OCI-LY7 (cell line): ENCODE data around the gene SRGAP3. TPM values are rescaled to one million over a fixed set of nuclear protein-coding genes. Genes with fewer than 3 reads are reported as not detected.

Experiments
- BruUV-seq: library from RNA; stranded (reverse); fragments of 400-500 nt; replicated peaks from 2 replicates; lab custom pipeline; 2021; lab: Mats Ljungman, UMichigan
- CTCF ChIA-PET: fragments of 300-600 bp; sonication (Branson Sonifier 250); formaldehyde crosslinking; loops from one replicate; lab custom pipeline; 2022; ENCODE audit warnings: antibody characterized with exemption; ENCODE audit not compliant: unreplicated experiment; lab: Charles Lee
- POLR2A ChIA-PET: fragments of 300-600 bp; sonication (Branson Sonifier 250); formaldehyde crosslinking; loops from one replicate; lab custom pipeline; 2022; ENCODE audit warnings: antibody characterized with exemption; lab: Charles Lee
- DNase-seq: peaks from one replicate; pipeline ENCODE4 v3.0.0-alpha.2; 2015; ENCODE audit warnings: low spot score
- H2AFZ ChIP-seq: fragments of 200-600 bp; sonication (generic), shearing (Covaris generic); 2 replicates; pipeline ENCODE4 v1.6.1; 2014; ENCODE audit warnings: mild to moderate bottlenecking, antibody characterized with exemption, low read length, moderate library complexity
- H3K27ac ChIP-seq: fragments of 200-600 bp; sonication (generic); 2 replicates; pipeline ENCODE4 v1.5.1; 2014; ENCODE audit warnings: mixed run types, low read depth, mild to moderate bottlenecking, moderate library complexity, low read length, inconsistent platforms; ENCODE audit not compliant: poor library complexity, severe bottlenecking
- H3K36me3 ChIP-seq: fragments of 200-600 bp; sonication (generic); 2 replicates; pipeline ENCODE4 v1.6.1; 2014; ENCODE audit warnings: mild to moderate bottlenecking, antibody characterized with exemption, low read length, moderate library complexity, mixed read lengths; ENCODE audit not compliant: insufficient read depth
- H3K4me1 ChIP-seq: fragments of 200-600 bp; sonication (generic); 2 replicates; pipeline ENCODE4 v1.5.1; 2014; ENCODE audit warnings: mild to moderate bottlenecking, low read length; ENCODE audit not compliant: insufficient read depth, poor library complexity, severe bottlenecking
- H3K4me2 ChIP-seq: fragments of 200-600 bp; sonication (generic); 2 replicates; pipeline ENCODE4 v1.6.1; 2014; ENCODE audit warnings: mild to moderate bottlenecking, low read length
- H3K4me3 ChIP-seq: fragments of 200-600 bp; sonication (generic); 2 replicates; pipeline ENCODE4 v1.5.1; 2014; ENCODE audit warnings: mild to moderate bottlenecking, low read depth, low read length; ENCODE audit not compliant: poor library complexity, severe bottlenecking
- H3K79me2 ChIP-seq: fragments of 200-600 bp; sonication (generic); 2 replicates; pipeline ENCODE4 v1.6.1; 2016; ENCODE audit warnings: low read depth, mild to moderate bottlenecking, low read length, moderate library complexity, mixed read lengths; ENCODE audit not compliant: insufficient read depth
- H3K9me2 ChIP-seq: fragments of 200-600 bp; sonication (generic); 2 replicates; pipeline ENCODE4 v1.6.1; 2016; ENCODE audit warnings: mild to moderate bottlenecking, low read length, mixed read lengths; ENCODE audit not compliant: insufficient read depth
- H3K9me3 ChIP-seq: fragments of 200-600 bp; sonication (generic); 2 replicates; pipeline ENCODE4 v1.6.1; 2014; ENCODE audit warnings: mild to moderate bottlenecking, mixed run types, low read length, mixed read lengths
- H4K20me1 ChIP-seq: fragments of 200-600 bp; sonication (generic); 2 replicates; pipeline ENCODE4 v1.6.1; 2014; ENCODE audit warnings: mild to moderate bottlenecking, antibody characterized with exemption, low read length, moderate library complexity, mixed read lengths; ENCODE audit not compliant: insufficient read depth
- CTCF ChIP-seq: fragments of 200-600 bp; sonication (generic); conservative IDR thresholded peaks from 2 replicates; pipeline ENCODE4 v1.5.1; 2014; ENCODE audit warnings: mild to moderate bottlenecking, antibody characterized with exemption, low read length, moderate library complexity, mixed read lengths
- EZH2phosphoT487 ChIP-seq: fragments of 200-600 bp; sonication (generic); IDR thresholded peaks from 2 replicates; pipeline ENCODE4 v1.6.1; 2018; ENCODE audit warnings: low read depth, borderline replicate concordance, mild to moderate bottlenecking, mixed run types, antibody characterized with exemption, low read length, moderate library complexity, mixed read lengths
- intact Hi-C: fragments of 100-400 bp; cut with micrococcal nuclease; formaldehyde crosslinking; loops from one replicate; pipeline ENCODE4 v1.10.0; 2022; ENCODE audit not compliant: unreplicated experiment
- total RNA-seq, 2 experiments: library from RNA; depleted of rRNA in 1 of 2; stranded (reverse); fragments of >200 nt in 1 of 2; shearing (Covaris generic) in 1 of 2; gene quantifications; 2 replicates each; pipeline ENCODE4 v1.2.3, GENCODE V29; 2014 to 2022

The SRGAP3 gene
- total RNA-seq, 2 experiments from 2014 or later, result 1.5 to 1.7 TPM

GRCh38 chr3:9070961-9071360 is 178.5 kb downstream of the SRGAP3 start:
- intact Hi-C loops, result no loop called here
- no TSS peak for BruUV-seq
- no peak overlapping the region for H3K27ac ChIP-seq
- H3K4me1 ChIP-seq, result no peaks in the 10 kb centered on the region
- no peaks in the 10 kb centered on the region for H3K9me3 ChIP-seq
- no peaks in the 10 kb centered on the region for H3K36me3 ChIP-seq
- H3K79me2 ChIP-seq, result no peaks in the 10 kb centered on the region
- no peak overlapping the region for H3K4me2 ChIP-seq
- CTCF ChIA-PET, result no interaction called here
- DNase-seq, result no peak
- no peak overlapping the region for H3K4me3 ChIP-seq
- H2AFZ ChIP-seq, result no peak overlapping the region
- H4K20me1 ChIP-seq, result no peaks in the 10 kb centered on the region
- no peaks in the 10 kb centered on the region for H3K9me2 ChIP-seq
- TF ChIP-seq CTCF (no peak), EZH2phosphoT487 (no peak)
- POLR2A ChIA-PET, result interaction anchor here (0.6 kb wide), 1 partner anchor 99 kb away, joined by 3 read pairs; no protein-coding TSS in a partner anchor

DNA sequence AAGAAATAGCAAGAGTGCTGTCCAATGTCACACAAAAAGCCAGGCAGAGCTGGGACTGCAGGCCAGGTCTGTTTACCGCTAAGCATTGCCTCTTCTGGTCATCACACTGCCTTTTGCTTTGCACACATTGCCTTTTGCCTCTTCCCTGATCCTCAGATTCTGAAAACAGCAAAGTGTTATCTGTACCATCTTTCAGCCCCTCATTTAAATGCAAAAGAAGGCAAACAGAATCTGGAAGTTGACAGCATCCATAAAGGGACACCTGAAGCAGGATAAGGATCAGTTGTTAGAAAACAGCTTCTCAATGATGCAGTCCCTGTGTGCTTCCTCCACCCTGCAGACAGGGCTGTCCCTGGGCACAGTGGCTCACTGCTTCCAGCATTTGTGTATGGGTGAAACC is 179.5 kb downstream of the SRGAP3 start:
- H2AFZ ChIP-seq, result no peak overlapping the region
- intact Hi-C loops, result no loop called here

More for the DNA sequence above, 179.5 kb downstream of the SRGAP3 start:
- POLR2A ChIA-PET, result no interaction called here
- TF ChIP-seq CTCF, result no peak
- no peak for TF ChIP-seq EZH2phosphoT487
- Histone ChIP-seq H3K4me1 (no peaks in the 10 kb centered on the region), H3K4me3 (no peak overlapping the region), H3K9me2 (no peaks in the 10 kb centered on the region), H3K4me2 (no peak overlapping the region), H3K9me3 (no peaks in the 10 kb centered on the region), H3K36me3 (no peaks in the 10 kb centered on the region), H3K27ac (no peak overlapping the region), H3K79me2 (no peaks in the 10 kb centered on the region), H4K20me1 (no peaks in the 10 kb centered on the region)
- CTCF ChIA-PET, result no interaction called here
- DNase-seq, result no peak
- BruUV-seq, result no TSS peak
